Nephron progenitor cell (in vitro differentiated cells): ENCODE results near the gene KDM8.

Source experiments
- DNase-seq: peaks from one replicate; pipeline ENCODE4 v3.0.0; 2021
- H3K27ac Mint-ChIP-seq: 2 replicates; pipeline ENCODE4 v1.8.0; 2021; ENCODE audit warnings: mild to moderate bottlenecking, moderate library complexity, mixed read lengths
- H3K27me3 Mint-ChIP-seq: 2 replicates; pipeline ENCODE4 v1.8.0; 2021; ENCODE audit warnings: mild to moderate bottlenecking, low read depth, mixed read lengths; ENCODE audit not compliant: poor library complexity
- H3K36me3 Mint-ChIP-seq: 2 replicates; pipeline ENCODE4 v1.8.0; 2021; ENCODE audit warnings: low read depth, mixed read lengths
- H3K4me1 Mint-ChIP-seq: 2 replicates; pipeline ENCODE4 v1.8.0; 2021; ENCODE audit warnings: mixed read lengths
- H3K4me3 Mint-ChIP-seq: 2 replicates; pipeline ENCODE4 v1.8.0; 2021; ENCODE audit warnings: mild to moderate bottlenecking, moderate library complexity, mixed read lengths
- H3K9me3 Mint-ChIP-seq: 2 replicates; pipeline ENCODE4 v1.8.0; 2021; ENCODE audit warnings: mild to moderate bottlenecking, moderate library complexity, mixed read lengths
- TF ChIP-seq, protein P1 (sequence below): fragments of 200-600 bp; sonication (generic); IDR thresholded peaks from 2 replicates; pipeline ENCODE4 v1.5.0; 2021; ENCODE audit warnings: antibody characterized with exemption

Gene KDM8

DNA sequence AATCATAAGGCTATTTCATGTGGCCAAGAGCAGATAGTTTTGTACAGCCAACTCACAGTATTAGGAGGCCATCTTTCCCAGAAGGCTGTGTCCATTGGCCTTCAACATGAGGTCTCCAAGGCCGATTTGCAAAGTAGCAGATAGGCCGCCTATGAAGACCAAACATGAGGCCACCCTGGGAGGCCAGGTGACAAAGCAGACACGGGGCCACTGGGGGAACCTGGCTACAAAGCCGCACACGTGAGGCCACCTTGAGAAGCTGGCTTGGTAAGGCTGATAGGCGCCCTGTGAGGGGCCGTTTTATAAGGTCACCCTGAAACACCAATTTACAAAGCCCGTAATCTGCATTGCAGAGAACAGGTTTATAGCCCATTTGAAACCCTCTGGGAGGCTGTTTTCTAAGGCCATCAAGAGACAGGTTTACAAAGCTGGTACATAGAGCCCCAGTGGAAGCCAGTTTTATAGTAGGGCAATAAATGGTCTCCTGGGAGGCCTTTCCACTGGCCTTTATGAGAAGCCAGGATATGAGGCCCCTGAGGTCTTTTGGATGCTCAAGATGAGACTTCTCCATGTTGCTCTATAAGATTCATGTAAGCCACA, 4.9 kb downstream of the KDM8 start:
- no peak for DNase-seq
- Mint-ChIP-seq H3K4me1 (peaks cover 34% of the 10 kb centered on the region), H3K9me3 (no peaks in the 10 kb centered on the region), H3K36me3 (peaks cover 15% of the 10 kb centered on the region), H3K27ac (no peak overlapping the region), H3K27me3 (peaks cover 27% of the 10 kb centered on the region), H3K4me3 (no peak overlapping the region)
- TF ChIP-seq, protein P1, sequence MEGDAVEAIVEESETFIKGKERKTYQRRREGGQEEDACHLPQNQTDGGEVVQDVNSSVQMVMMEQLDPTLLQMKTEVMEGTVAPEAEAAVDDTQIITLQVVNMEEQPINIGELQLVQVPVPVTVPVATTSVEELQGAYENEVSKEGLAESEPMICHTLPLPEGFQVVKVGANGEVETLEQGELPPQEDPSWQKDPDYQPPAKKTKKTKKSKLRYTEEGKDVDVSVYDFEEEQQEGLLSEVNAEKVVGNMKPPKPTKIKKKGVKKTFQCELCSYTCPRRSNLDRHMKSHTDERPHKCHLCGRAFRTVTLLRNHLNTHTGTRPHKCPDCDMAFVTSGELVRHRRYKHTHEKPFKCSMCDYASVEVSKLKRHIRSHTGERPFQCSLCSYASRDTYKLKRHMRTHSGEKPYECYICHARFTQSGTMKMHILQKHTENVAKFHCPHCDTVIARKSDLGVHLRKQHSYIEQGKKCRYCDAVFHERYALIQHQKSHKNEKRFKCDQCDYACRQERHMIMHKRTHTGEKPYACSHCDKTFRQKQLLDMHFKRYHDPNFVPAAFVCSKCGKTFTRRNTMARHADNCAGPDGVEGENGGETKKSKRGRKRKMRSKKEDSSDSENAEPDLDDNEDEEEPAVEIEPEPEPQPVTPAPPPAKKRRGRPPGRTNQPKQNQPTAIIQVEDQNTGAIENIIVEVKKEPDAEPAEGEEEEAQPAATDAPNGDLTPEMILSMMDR, result no peak

DNA sequence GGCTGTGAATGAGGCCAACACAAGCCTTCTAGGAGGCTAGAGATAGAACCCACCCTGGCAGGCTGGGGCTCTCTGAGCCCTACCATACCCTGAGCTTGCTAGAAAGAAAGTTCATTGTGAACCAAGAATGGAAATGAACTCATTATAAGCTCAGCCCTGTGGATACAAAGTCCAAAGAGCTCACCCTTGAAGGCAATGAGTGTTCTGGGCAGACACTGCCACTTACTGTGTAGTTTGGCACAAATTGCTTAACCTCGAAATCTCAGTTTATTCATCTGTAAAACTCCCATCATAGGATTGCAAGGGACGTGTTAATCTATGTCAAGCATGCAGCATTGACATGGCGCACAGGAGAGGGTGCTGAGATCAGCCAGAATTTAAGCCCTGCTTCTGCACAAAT, 5.5 kb downstream of the KDM8 start:
- Mint-ChIP-seq H3K4me1 (peaks cover 31% of the 10 kb centered on the region), H3K4me3 (no peak overlapping the region), H3K27ac (no peak overlapping the region), H3K27me3 (peaks cover 32% of the 10 kb centered on the region), H3K9me3 (no peaks in the 10 kb centered on the region), H3K36me3 (peaks cover 19% of the 10 kb centered on the region)
- DNase-seq, result no peak
- TF ChIP-seq, protein P1, result no peak

DNA sequence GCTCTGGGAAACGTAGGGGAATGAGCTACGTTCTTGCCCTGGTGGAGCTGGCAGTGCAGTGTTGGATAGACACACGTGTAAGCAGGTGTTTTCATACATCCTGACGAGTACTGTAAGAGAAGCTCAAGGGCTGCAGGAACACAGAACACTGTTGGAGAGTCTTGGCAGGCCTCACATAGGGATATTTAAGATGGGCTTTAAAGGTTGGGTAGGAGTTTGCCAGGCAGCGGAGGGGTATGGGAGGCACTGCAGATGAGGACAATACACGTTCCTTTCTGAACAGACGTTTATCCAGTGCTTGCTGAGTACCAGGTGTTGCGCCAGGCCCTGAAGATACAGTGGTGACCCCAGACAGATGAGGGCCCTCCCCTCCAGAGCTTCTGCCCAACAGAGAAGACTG, 6.3 kb downstream of the KDM8 start:
- no peak for DNase-seq
- no peak overlapping the region for H3K4me3 Mint-ChIP-seq

DNA sequence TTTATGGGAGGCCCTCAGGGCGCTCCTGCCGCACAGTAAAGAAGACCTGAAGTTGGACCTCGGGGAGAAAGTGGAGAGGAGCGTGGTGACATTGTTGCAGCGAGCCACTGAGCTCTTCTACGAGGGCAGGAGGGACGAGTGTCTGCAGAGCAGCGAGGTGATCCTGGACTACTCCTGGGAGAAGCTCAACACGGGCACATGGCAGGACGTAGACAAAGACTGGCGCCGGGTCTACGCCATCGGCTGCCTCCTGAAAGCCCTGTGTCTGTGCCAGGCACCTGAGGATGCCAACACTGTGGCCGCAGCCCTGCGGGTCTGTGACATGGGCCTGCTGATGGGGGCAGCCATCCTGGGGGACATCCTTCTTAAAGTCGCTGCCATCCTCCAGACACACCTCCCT, 6.8 kb downstream of the KDM8 start:
- TF ChIP-seq, protein P1, result no peak
- H3K4me1 Mint-ChIP-seq, result peaks cover 19% of the 10 kb centered on the region
- H3K27ac Mint-ChIP-seq, result no peak overlapping the region
- no peaks in the 10 kb centered on the region for H3K9me3 Mint-ChIP-seq
- peaks cover 31% of the 10 kb centered on the region for H3K36me3 Mint-ChIP-seq
- H3K27me3 Mint-ChIP-seq, result peaks cover 36% of the 10 kb centered on the region
- no peak overlapping the region for H3K4me3 Mint-ChIP-seq
- no peak for DNase-seq

More for the DNA sequence above, 6.3 kb downstream of the KDM8 start:
- TF ChIP-seq, protein P1, result no peak
- H3K9me3 Mint-ChIP-seq, result no peaks in the 10 kb centered on the region
- peaks cover 25% of the 10 kb centered on the region for H3K36me3 Mint-ChIP-seq
- H3K4me1 Mint-ChIP-seq, result peaks cover 23% of the 10 kb centered on the region
- peaks cover 36% of the 10 kb centered on the region for H3K27me3 Mint-ChIP-seq
- no peak overlapping the region for H3K27ac Mint-ChIP-seq

DNA sequence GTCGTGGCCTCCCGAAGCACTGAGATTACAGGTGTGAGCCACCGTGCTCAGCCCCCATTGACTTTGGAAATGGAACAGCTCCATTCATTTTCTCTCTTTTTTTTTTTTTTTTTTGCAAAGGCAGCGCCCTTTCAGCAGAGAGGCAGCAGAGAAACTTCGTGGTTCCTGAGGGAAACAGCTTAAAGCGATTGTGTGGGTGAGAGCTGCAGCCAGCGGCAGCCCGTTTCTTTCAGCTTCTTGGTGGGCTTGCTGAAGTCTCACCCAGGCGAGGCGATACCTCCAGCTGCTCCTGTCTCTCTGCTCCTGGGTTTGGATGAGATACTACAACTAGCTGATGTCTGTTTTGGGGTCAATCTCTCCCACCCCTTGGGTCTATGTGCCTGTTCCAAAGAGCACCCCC, 7.7 kb downstream of the KDM8 start:
- Mint-ChIP-seq H3K4me3 (no peak overlapping the region), H3K36me3 (peaks cover 33% of the 10 kb centered on the region), H3K27me3 (peaks cover 39% of the 10 kb centered on the region), H3K27ac (no peak overlapping the region), H3K9me3 (no peaks in the 10 kb centered on the region), H3K4me1 (peaks cover 12% of the 10 kb centered on the region)
- DNase-seq, result no peak
- TF ChIP-seq, protein P1, result no peak
